HEK293T (cell line): ENCODE measurements around the gene NID2.

Source experiments
- CTBP1 ChIP-seq: fragments of 450-650 bp; IDR thresholded peaks from 2 replicates; pipeline ENCODE4 v1.6.1; 2016; ENCODE audit warnings: borderline replicate concordance
- SP1 ChIP-seq: fragments of 450-650 bp; IDR thresholded peaks from 2 replicates; pipeline ENCODE4 v1.6.1; 2017

DNA sequence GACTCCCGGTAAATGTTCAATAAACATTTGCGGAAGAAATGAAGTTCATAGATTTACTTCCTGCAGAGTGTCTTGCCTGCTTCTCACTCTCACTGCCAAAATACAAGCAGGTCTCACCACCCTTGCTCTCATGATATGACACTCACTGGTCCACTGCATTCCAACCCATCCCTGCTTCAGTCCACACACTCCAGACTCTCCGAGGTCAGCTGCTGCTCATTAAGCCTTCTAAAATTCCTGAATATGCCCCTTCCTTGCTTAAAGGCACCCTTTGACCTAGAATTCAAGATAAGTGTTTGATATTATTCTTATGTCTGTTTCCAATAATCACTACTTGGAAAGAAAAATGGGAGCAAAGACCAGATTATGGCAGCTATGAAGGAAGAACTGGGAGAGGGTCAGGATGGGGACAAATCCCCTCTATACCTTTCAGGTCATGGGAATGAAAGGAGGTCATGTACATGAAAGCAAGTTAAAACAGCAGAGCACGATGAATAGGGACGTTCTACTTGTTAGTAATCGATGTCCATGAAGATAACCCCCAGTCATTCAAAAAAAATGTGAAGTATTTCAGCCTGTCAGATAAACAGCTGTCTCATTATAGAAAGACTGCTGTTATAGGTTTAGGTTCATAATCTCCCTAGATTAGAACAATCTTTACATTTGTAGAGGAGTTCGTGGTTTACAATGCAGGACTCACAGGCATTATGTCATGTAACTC lies 10.5 kb upstream of the NID2 start:
- no peak for TF ChIP-seq CTBP1
- no peak for TF ChIP-seq SP1
